Measurements from ENCODE around the gene MTMR1.

The MTMR1 gene

GRCh38 chrX:150779385-150779784 lies 86.2 kb downstream of the MTMR1 start:
- DNase-seq (ENCODE audit: low spot score): no peak

- DNase-seq (ENCODE audit: low spot score): no peak
Observed at GRCh38 chrX:150781677-150782076, 88.5 kb downstream of the MTMR1 start.

- no peak for DNase-seq (ENCODE audit: low spot score)
Observed at GRCh38 chrX:150790021-150790420, 96.8 kb downstream of the MTMR1 start.

GRCh38 chrX:150792949-150793527 lies 99.8 kb downstream of the MTMR1 start:
- DNase-seq (ENCODE audit: low spot score): no peak

- no peak for DNase-seq (ENCODE audit: low spot score)
Observed at GRCh38 chrX:150805736-150806135, 112.5 kb downstream of the MTMR1 start.

- DNase-seq (ENCODE audit: low spot score): no peak
Observed at GRCh38 chrX:150806827-150807226, 113.6 kb downstream of the MTMR1 start.

- DNase-seq (ENCODE audit: low spot score): no peak
Observed at GRCh38 chrX:150813922-150814321, 120.7 kb downstream of the MTMR1 start.

Measured in AG08396 (cell line).